Measurements from ENCODE around the gene ASPM. TPM values are rescaled to one million over a fixed set of nuclear protein-coding genes. Genes with fewer than 3 reads are reported as not detected.

Gene ASPM
- total RNA-seq, 1 experiment from 2014 or later, result 57.6 TPM

DNA sequence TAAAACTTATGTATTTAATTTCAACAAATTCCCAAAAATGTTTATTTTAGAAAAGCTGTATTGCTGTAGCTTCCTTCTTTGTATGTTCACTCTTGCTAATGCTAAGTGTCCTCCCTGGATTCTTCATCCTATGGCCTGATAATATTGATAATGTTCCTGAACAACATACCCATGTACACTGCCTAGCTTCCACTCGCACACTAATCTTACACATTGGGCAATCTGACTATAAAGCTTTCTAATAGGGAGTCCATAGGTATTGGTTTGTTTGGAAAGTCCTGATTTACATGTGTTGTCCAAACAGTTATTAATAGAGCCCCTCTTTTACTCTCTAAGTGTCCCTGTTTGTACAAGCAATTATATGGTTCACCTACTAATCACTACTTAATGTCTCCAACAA lies 80.2 kb downstream of the ASPM start:
- Histone ChIP-seq H3K4me3 (no peak overlapping the region), H3K4me1 (replicated peaks; ENCODE audit: insufficient read depth) (no peaks in the 10 kb centered on the region), H3K4me2 (no peak overlapping the region), H4K20me1 (ENCODE audit: insufficient read depth) (no peaks in the 10 kb centered on the region), H3K27ac (no peak overlapping the region), H3K9me3 (ENCODE audit: insufficient read depth, low read depth) (no peaks in the 10 kb centered on the region), H2AFZ (0 out of 2 replicates have a peak overlapping the region, but pooled peaks have one; percentile 31), H3F3A (ENCODE audit: insufficient read depth, low read depth) (no peaks in the 10 kb centered on the region), H3K9me2 (ENCODE audit: insufficient read depth) (no peaks in the 10 kb centered on the region), H3K36me3 (ENCODE audit: low read depth) (no peaks in the 10 kb centered on the region), H3K27me3 (ENCODE audit: insufficient read depth, low read depth) (no peaks in the 10 kb centered on the region), H3K79me2 (ENCODE audit: low read depth) (no peaks in the 10 kb centered on the region)
- no peak for DNase-seq
- BruUV-seq (replicated peaks), result no TSS peak
- ChIA-PET CTCF (no interaction called here), POLR2A (ENCODE audit: unreplicated experiment) (no interaction called here)
- intact Hi-C loops (cut with micrococcal nuclease; ENCODE audit: unreplicated experiment), result no loop called here
- TF ChIP-seq, protein P1, sequence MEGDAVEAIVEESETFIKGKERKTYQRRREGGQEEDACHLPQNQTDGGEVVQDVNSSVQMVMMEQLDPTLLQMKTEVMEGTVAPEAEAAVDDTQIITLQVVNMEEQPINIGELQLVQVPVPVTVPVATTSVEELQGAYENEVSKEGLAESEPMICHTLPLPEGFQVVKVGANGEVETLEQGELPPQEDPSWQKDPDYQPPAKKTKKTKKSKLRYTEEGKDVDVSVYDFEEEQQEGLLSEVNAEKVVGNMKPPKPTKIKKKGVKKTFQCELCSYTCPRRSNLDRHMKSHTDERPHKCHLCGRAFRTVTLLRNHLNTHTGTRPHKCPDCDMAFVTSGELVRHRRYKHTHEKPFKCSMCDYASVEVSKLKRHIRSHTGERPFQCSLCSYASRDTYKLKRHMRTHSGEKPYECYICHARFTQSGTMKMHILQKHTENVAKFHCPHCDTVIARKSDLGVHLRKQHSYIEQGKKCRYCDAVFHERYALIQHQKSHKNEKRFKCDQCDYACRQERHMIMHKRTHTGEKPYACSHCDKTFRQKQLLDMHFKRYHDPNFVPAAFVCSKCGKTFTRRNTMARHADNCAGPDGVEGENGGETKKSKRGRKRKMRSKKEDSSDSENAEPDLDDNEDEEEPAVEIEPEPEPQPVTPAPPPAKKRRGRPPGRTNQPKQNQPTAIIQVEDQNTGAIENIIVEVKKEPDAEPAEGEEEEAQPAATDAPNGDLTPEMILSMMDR (conservative IDR thresholded peaks at IDR 0.05), result no peak
- no peak for TF ChIP-seq EZH2 (IDR thresholded peaks at IDR 0.05; ENCODE audit: low read depth)

DNA sequence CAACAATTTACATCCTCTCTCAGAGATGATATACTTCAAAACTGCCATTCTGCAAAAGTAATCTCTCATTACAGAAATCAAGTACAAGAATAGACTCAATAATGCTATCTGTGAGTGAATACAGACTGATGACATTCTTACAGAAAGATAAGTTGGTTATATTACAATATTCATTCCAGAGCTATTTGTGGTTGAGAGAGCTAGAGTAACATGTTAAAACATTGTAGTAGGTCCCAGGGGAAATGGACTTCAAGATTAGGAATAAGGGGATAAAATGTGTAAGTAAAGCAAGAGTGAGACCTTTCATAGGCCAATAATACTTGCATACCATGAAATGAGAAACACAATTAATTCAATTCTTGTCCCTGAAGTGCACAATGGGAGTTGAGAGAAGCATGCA lies 80.9 kb downstream of the ASPM start:
- Histone ChIP-seq H3K9me3 (ENCODE audit: insufficient read depth, low read depth) (no peaks in the 10 kb centered on the region), H2AFZ (no peak overlapping the region), H3K4me2 (no peak overlapping the region), H3K27me3 (ENCODE audit: insufficient read depth, low read depth) (no peaks in the 10 kb centered on the region), H3K9me2 (ENCODE audit: insufficient read depth) (no peaks in the 10 kb centered on the region), H3F3A (ENCODE audit: insufficient read depth, low read depth) (no peaks in the 10 kb centered on the region), H3K4me1 (replicated peaks; ENCODE audit: insufficient read depth) (no peaks in the 10 kb centered on the region), H3K27ac (no peak overlapping the region), H3K79me2 (ENCODE audit: low read depth) (no peaks in the 10 kb centered on the region), H3K4me3 (no peak overlapping the region), H3K36me3 (ENCODE audit: low read depth) (no peaks in the 10 kb centered on the region), H4K20me1 (ENCODE audit: insufficient read depth) (no peaks in the 10 kb centered on the region)
- BruUV-seq (replicated peaks), result no TSS peak
- no peak for DNase-seq
- ChIA-PET POLR2A (ENCODE audit: unreplicated experiment) (no interaction called here), CTCF (no interaction called here)
- TF ChIP-seq, protein P1 (conservative IDR thresholded peaks at IDR 0.05), result no peak
- TF ChIP-seq EZH2 (IDR thresholded peaks at IDR 0.05; ENCODE audit: low read depth), result no peak
- intact Hi-C loops (cut with micrococcal nuclease; ENCODE audit: unreplicated experiment), result no loop called here

GRCh38 chr1:197063212-197063611 lies 83.3 kb downstream of the ASPM start:
- Histone ChIP-seq H3K4me3 (no peak overlapping the region), H3F3A (ENCODE audit: insufficient read depth, low read depth) (no peaks in the 10 kb centered on the region), H3K27ac (no peak overlapping the region), H3K79me2 (ENCODE audit: low read depth) (no peaks in the 10 kb centered on the region), H3K36me3 (ENCODE audit: low read depth) (no peaks in the 10 kb centered on the region), H2AFZ (peak overlapping the region; percentile 48; the same call in 1 of the 2 replicates), H3K27me3 (ENCODE audit: insufficient read depth, low read depth) (no peaks in the 10 kb centered on the region), H3K4me1 (replicated peaks; ENCODE audit: insufficient read depth) (no peaks in the 10 kb centered on the region), H3K9me3 (ENCODE audit: insufficient read depth, low read depth) (no peaks in the 10 kb centered on the region), H3K9me2 (ENCODE audit: insufficient read depth) (no peaks in the 10 kb centered on the region), H4K20me1 (ENCODE audit: insufficient read depth) (no peaks in the 10 kb centered on the region), H3K4me2 (no peak overlapping the region)
- no peak for DNase-seq
- BruUV-seq (replicated peaks), result no TSS peak
- ChIA-PET POLR2A (ENCODE audit: unreplicated experiment) (no interaction called here), CTCF (no interaction called here)
- intact Hi-C loops (cut with micrococcal nuclease; ENCODE audit: unreplicated experiment), result no loop called here
- no peak for TF ChIP-seq EZH2 (IDR thresholded peaks at IDR 0.05; ENCODE audit: low read depth)
- TF ChIP-seq, protein P1 (conservative IDR thresholded peaks at IDR 0.05), result no peak
